Loucy (cell line): ENCODE results near the gene ZNF620.

Experiments
- H2AFZ ChIP-seq: fragments of 200-600 bp; sonication (generic); 2 replicates; pipeline ENCODE4 v1.6.0; 2016; ENCODE audit warnings: antibody characterized with exemption, mild to moderate bottlenecking, low read length, moderate library complexity
- H3F3A ChIP-seq: fragments of 200-600 bp; 2 replicates; pipeline ENCODE4 v1.6.0; 2016; ENCODE audit warnings: antibody characterized with exemption, low read depth, mild to moderate bottlenecking
- H3K27me3 ChIP-seq: fragments of 200-600 bp; sonication (generic); 2 replicates; pipeline ENCODE4 v1.6.1; 2014; ENCODE audit warnings: low read length, mild to moderate bottlenecking; ENCODE audit not compliant: insufficient read depth, poor library complexity, severe bottlenecking
- H3K36me3 ChIP-seq: fragments of 200-600 bp; sonication (generic); 2 replicates; pipeline ENCODE4 v1.6.1; 2016; ENCODE audit warnings: low read length; ENCODE audit not compliant: insufficient read depth
- H3K4me1 ChIP-seq: fragments of 200-600 bp; sonication (generic); 2 replicates; pipeline ENCODE4 v1.5.1; 2014; ENCODE audit warnings: low read length, mild to moderate bottlenecking; ENCODE audit not compliant: insufficient read depth, poor library complexity, severe bottlenecking
- H3K4me2 ChIP-seq: fragments of 200-600 bp; sonication (generic); 2 replicates; pipeline ENCODE4 v1.6.0; 2014; ENCODE audit warnings: antibody characterized with exemption, low read length, low read depth, mild to moderate bottlenecking; ENCODE audit not compliant: poor library complexity, severe bottlenecking
- H3K4me3 ChIP-seq: fragments of 200-600 bp; sonication (generic); 2 replicates; pipeline ENCODE4 v1.5.1; 2014; ENCODE audit warnings: low read length, mild to moderate bottlenecking, mixed read lengths; ENCODE audit not compliant: poor library complexity, severe bottlenecking
- H3K79me2 ChIP-seq: fragments of 200-600 bp; sonication (generic); 2 replicates; pipeline ENCODE4 v1.6.1; 2014; ENCODE audit warnings: low read length; ENCODE audit not compliant: insufficient read depth
- H3K9ac ChIP-seq: fragments of 200-600 bp; sonication (generic); 2 replicates; pipeline ENCODE4 v1.6.0; 2014; ENCODE audit warnings: mild to moderate bottlenecking, low read depth, low read length, moderate library complexity; ENCODE audit not compliant: poor library complexity, severe bottlenecking
- H3K9me2 ChIP-seq: fragments of 200-600 bp; sonication (generic); replicated peaks from 2 replicates; pipeline ENCODE4 v1.6.1; 2016; ENCODE audit warnings: low read depth, low read length, mixed read lengths
- H3K9me3 ChIP-seq: fragments of 200-600 bp; sonication (generic); 2 replicates; pipeline ENCODE4 v1.6.1; 2014; ENCODE audit warnings: mild to moderate bottlenecking, antibody characterized with exemption, low read length, low read depth; ENCODE audit not compliant: insufficient read depth
- H4K20me1 ChIP-seq: fragments of 200-600 bp; sonication (generic); 2 replicates; pipeline ENCODE4 v1.6.0; 2014; ENCODE audit warnings: antibody characterized with exemption, low read length, mild to moderate bottlenecking; ENCODE audit not compliant: insufficient read depth, poor library complexity, severe bottlenecking
- CTCF ChIP-seq: fragments of 200-600 bp; sonication (generic); conservative IDR thresholded peaks from 2 replicates; pipeline ENCODE4 v1.5.1; 2014; ENCODE audit warnings: mild to moderate bottlenecking, antibody characterized with exemption, low read length
- EZH2phosphoT487 ChIP-seq: fragments of 200-600 bp; IDR thresholded peaks from 2 replicates; pipeline ENCODE4 v1.6.1; 2018; ENCODE audit warnings: antibody characterized with exemption, mild to moderate bottlenecking, moderate library complexity, borderline replicate concordance

The ZNF620 gene

GRCh38 chr3:40465456-40465855 lies 40.4 kb upstream of the ZNF620 start:
- H3K27me3 ChIP-seq: no peaks in the 10 kb centered on the region
- no peak overlapping the region for H3K4me2 ChIP-seq
- H4K20me1 ChIP-seq: peaks cover 13% of the 10 kb centered on the region
- no peaks in the 10 kb centered on the region for H3K9me3 ChIP-seq
- H3K36me3 ChIP-seq: peaks cover 32% of the 10 kb centered on the region; the same call in 1 of the 2 replicates
- no peak overlapping the region for H3K4me3 ChIP-seq
- H3K9me2 ChIP-seq: no peaks in the 10 kb centered on the region
- H2AFZ ChIP-seq: no peak overlapping the region
- no peak overlapping the region for H3K9ac ChIP-seq
- H3K79me2 ChIP-seq: peaks cover 10% of the 10 kb centered on the region
- H3F3A ChIP-seq: no peaks in the 10 kb centered on the region
- TF ChIP-seq EZH2phosphoT487: no peak
- TF ChIP-seq CTCF: no peak
- H3K4me1 ChIP-seq: no peaks in the 10 kb centered on the region

- peaks cover 4% of the 10 kb centered on the region for H4K20me1 ChIP-seq
- H3K4me1 ChIP-seq: no peaks in the 10 kb centered on the region
- no peak overlapping the region for H3K4me2 ChIP-seq
- TF ChIP-seq CTCF (no peak), EZH2phosphoT487 (no peak)
- no peaks in the 10 kb centered on the region for H3K9me2 ChIP-seq
- no peak overlapping the region for H3K9ac ChIP-seq
- H3F3A ChIP-seq: no peaks in the 10 kb centered on the region
- no peaks in the 10 kb centered on the region for H3K79me2 ChIP-seq
- peaks cover 13% of the 10 kb centered on the region; the same call in 1 of the 2 replicates for H3K36me3 ChIP-seq
- H2AFZ ChIP-seq: no peak overlapping the region
- no peaks in the 10 kb centered on the region for H3K9me3 ChIP-seq
- H3K4me3 ChIP-seq: no peak overlapping the region
- H3K27me3 ChIP-seq: no peaks in the 10 kb centered on the region
Observed at GRCh38 chr3:40468018-40468417, 37.8 kb upstream of the ZNF620 start.

- H3K36me3 ChIP-seq: no peaks in the 10 kb centered on the region
- no peak overlapping the region for H2AFZ ChIP-seq
- H4K20me1 ChIP-seq: no peaks in the 10 kb centered on the region
- H3K9ac ChIP-seq: no peak overlapping the region
- no peaks in the 10 kb centered on the region for H3F3A ChIP-seq
- H3K27me3 ChIP-seq: no peaks in the 10 kb centered on the region
- H3K79me2 ChIP-seq: no peaks in the 10 kb centered on the region
- H3K4me3 ChIP-seq: no peak overlapping the region
- no peak overlapping the region for H3K4me2 ChIP-seq
- TF ChIP-seq EZH2phosphoT487 (no peak), CTCF (no peak)
- H3K9me3 ChIP-seq: no peaks in the 10 kb centered on the region
- H3K4me1 ChIP-seq: no peaks in the 10 kb centered on the region
- no peaks in the 10 kb centered on the region for H3K9me2 ChIP-seq
Observed at GRCh38 chr3:40470701-40471100, 35.1 kb upstream of the ZNF620 start.
